Right lobe of liver (tissue), 4 donors: ENCODE data around the gene MAST4.

Source experiments
- POLR2A ChIP-seq: fragments of 450-650 bp; IDR thresholded peaks from one replicate; pipeline ENCODE4 v1.6.1; 2017; ENCODE audit warnings: antibody characterized with exemption, mild to moderate bottlenecking
- TF ChIP-seq, protein P1 (sequence below), 4 donors: fragments of 200-600 bp in 3 of 4; fragments of 450-650 bp in 1 of 4; IDR thresholded peaks; one replicate each; pipeline versions ENCODE4 v1.5.1 to v1.8.0; 2016 to 2022; ENCODE audit warnings: antibody characterized with exemption in 4 of 4, mild to moderate bottlenecking in 2 of 4
- donor health status: DM: no; HTN: no; CAD: no.
- donor health status: DM: no; HTN: no; CAD: no.
- donor health status: DM: no; HTN: yes; CAD: no.

DNA sequence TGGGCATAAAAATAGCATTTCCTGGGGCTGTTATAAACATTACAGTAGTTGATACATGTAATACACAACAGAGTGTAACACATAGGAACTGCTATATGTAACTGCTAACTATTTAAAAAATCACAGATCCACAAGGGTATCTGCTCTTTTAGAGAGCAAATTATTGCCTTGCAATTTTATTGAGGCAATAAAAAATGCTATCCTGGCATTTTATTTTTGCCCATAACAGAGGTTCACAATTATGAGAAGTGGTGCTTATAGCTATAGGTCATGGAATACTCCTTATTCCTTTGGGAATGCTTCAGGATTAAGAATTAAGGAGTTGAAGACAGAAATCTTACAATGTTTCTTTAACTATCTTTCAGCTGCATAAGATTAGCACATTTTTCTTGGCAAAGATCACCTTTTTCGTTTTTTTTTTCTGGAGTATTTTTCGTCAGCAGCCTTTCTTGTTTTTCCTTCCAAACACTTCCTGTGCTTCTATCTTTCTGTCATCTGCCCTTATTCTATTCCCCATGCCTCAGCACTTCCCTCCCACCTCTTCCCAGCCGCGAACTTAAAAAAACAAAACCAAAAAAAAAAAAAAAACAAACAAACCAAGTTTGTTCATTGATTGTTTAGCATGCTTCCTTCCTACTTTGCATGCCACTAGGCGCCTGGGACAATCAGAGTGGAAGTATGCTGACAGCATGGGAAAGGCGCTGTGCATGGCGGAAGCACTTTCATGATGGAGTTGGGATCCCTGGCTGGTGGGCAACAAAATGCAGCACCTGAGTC lies 264.2 kb downstream of the MAST4 start:
- TF ChIP-seq, protein P1, sequence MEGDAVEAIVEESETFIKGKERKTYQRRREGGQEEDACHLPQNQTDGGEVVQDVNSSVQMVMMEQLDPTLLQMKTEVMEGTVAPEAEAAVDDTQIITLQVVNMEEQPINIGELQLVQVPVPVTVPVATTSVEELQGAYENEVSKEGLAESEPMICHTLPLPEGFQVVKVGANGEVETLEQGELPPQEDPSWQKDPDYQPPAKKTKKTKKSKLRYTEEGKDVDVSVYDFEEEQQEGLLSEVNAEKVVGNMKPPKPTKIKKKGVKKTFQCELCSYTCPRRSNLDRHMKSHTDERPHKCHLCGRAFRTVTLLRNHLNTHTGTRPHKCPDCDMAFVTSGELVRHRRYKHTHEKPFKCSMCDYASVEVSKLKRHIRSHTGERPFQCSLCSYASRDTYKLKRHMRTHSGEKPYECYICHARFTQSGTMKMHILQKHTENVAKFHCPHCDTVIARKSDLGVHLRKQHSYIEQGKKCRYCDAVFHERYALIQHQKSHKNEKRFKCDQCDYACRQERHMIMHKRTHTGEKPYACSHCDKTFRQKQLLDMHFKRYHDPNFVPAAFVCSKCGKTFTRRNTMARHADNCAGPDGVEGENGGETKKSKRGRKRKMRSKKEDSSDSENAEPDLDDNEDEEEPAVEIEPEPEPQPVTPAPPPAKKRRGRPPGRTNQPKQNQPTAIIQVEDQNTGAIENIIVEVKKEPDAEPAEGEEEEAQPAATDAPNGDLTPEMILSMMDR (IDR thresholded peaks at IDR 0.05): no peak
- no peak for TF ChIP-seq POLR2A
